ENCODE results near the gene CACNA1F. TPM values are rescaled to one million over a fixed set of nuclear protein-coding genes. Genes with fewer than 3 reads are reported as not detected.

Gene CACNA1F
- total RNA-seq, 4 donors from 2014 or later = 1.7 to 2.8 (median 2.3) TPM

DNA sequence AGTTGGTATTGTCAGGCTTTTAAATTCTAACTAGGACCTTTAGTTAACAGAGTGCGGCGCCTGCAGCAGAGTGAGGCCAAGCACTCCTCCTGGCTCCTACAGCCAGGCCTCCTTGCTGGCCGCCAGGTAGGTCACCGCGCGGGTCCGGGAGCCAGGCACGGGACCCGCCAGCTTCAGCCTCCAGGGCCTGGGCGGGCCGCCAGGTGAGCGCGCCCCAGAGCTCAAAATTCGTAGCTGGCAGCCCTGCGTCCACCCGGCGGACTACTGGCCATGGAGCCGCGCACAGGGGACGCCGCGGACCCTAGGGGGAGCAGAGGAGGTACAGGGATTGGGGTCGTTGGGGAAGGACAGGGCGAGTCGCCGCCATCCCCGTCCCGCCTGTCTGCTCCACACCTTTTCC, 70.5 kb downstream of the CACNA1F start, which contains the start of gene MAGIX:
Gene MAGIX (plus strand): TSS at position 139 of the 400 bp plus-strand sequence. CDS start 132 bp downstream, at position 271.
- TF ChIP-seq POLR2A (IDR thresholded peaks at IDR 0.05) = no peak
- TF ChIP-seq, protein P1, sequence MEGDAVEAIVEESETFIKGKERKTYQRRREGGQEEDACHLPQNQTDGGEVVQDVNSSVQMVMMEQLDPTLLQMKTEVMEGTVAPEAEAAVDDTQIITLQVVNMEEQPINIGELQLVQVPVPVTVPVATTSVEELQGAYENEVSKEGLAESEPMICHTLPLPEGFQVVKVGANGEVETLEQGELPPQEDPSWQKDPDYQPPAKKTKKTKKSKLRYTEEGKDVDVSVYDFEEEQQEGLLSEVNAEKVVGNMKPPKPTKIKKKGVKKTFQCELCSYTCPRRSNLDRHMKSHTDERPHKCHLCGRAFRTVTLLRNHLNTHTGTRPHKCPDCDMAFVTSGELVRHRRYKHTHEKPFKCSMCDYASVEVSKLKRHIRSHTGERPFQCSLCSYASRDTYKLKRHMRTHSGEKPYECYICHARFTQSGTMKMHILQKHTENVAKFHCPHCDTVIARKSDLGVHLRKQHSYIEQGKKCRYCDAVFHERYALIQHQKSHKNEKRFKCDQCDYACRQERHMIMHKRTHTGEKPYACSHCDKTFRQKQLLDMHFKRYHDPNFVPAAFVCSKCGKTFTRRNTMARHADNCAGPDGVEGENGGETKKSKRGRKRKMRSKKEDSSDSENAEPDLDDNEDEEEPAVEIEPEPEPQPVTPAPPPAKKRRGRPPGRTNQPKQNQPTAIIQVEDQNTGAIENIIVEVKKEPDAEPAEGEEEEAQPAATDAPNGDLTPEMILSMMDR (IDR thresholded peaks at IDR 0.05) = no peak
- DNase-seq = no peak
- Histone ChIP-seq H3K27me3 (no peaks in the 10 kb centered on the region), H3K9me3 (no peaks in the 10 kb centered on the region), H3K36me3 (no peaks in the 10 kb centered on the region), H3K27ac (peak within 1 kb of the TSS; percentile 79 to 98 (median 92)), H3K4me1 (peaks cover 0 to 14% (median 0%) of the 10 kb centered on the region in 4 donors), H3K4me3 (peak within 1 kb of the TSS; percentile 33 to 57 (median 42))

DNA sequence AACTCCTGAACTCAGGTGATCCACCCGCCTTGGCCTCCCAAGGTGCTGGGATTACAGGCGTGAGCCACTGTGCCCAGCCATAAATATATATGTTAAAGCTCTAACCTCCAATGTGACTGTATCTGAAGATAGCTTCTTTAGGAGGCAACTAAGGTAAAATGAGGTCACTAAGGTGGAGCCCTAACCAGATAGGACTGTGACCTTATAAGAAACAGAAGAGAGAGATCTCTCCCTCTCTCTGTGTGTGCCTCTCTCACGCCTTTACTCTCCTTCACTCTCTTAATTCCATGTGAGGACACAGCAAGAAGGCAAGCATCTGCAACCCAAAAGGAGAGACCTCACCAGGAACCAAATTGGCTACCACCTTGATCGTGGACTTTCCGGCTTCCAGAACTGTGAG, 71.5 kb downstream of the CACNA1F start:
- no peak for TF ChIP-seq POLR2A (IDR thresholded peaks at IDR 0.05)
- TF ChIP-seq, protein P1 (IDR thresholded peaks at IDR 0.05) = no peak
- no peaks in the 10 kb centered on the region for H3K36me3 ChIP-seq
- H3K27me3 ChIP-seq = no peaks in the 10 kb centered on the region
- peaks cover 0 to 14% (median 0%) of the 10 kb centered on the region in 4 donors for H3K4me1 ChIP-seq
- no peak overlapping the region for H3K4me3 ChIP-seq
- DNase-seq = no peak
- H3K9me3 ChIP-seq = no peaks in the 10 kb centered on the region
- H3K27ac ChIP-seq = no peak overlapping the region

DNA sequence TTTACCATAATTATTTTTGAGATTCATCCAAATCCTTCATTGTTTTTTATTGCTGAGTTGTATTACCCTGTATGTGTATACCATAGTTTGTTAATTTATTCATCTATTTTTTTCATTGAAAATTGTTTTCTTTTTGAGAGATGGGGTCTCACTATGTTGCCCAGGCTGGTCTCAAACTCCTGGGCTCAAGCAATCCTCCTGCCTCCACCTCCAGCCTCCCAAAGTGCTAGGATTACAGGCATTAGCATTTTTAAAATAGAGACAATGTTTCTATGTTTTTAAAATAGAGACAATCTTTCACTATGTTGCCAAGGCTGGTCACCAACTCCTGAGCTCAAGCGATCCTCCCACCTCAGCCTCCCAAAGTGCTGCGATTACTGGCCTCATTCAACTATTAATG, 72.2 kb downstream of the CACNA1F start:
- TF ChIP-seq, protein P1 (IDR thresholded peaks at IDR 0.05) = no peak
- Histone ChIP-seq H3K36me3 (no peaks in the 10 kb centered on the region), H3K4me3 (no peak overlapping the region), H3K27ac (no peak overlapping the region), H3K4me1 (peaks cover 0 to 12% (median 0%) of the 10 kb centered on the region in 4 donors), H3K9me3 (no peaks in the 10 kb centered on the region), H3K27me3 (no peaks in the 10 kb centered on the region)
- no peak for DNase-seq

DNA sequence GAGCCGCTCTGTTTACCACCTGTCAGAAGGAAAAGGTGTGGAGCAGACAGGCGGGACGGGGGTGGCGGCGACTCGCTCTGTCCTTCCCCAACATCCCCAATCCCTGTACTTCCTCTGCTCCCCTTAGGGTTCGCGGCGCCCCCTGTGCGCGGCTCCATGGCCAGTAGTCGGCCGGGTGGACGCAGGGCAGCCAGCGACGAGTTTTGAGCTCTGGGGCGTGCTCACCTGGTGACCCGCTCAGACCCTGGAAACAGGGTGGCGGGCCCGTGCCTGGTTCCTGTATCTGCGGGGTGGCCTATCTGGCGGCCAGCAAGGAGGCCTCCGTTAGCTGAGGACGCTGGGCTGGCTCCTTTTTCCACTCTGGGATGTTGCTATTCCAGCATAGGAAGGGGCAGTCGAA, 75.9 kb downstream of the CACNA1F start:
- Histone ChIP-seq H3K9me3 (no peaks in the 10 kb centered on the region), H3K27me3 (no peaks in the 10 kb centered on the region), H3K4me1 (no peaks in the 10 kb centered on the region), H3K27ac (no peak overlapping the region), H3K36me3 (no peaks in the 10 kb centered on the region), H3K4me3 (no peak overlapping the region)
- TF ChIP-seq, protein P1 (IDR thresholded peaks at IDR 0.05) = no peak
- TF ChIP-seq POLR2A (IDR thresholded peaks at IDR 0.05) = no peak
- DNase-seq = no peak

DNA sequence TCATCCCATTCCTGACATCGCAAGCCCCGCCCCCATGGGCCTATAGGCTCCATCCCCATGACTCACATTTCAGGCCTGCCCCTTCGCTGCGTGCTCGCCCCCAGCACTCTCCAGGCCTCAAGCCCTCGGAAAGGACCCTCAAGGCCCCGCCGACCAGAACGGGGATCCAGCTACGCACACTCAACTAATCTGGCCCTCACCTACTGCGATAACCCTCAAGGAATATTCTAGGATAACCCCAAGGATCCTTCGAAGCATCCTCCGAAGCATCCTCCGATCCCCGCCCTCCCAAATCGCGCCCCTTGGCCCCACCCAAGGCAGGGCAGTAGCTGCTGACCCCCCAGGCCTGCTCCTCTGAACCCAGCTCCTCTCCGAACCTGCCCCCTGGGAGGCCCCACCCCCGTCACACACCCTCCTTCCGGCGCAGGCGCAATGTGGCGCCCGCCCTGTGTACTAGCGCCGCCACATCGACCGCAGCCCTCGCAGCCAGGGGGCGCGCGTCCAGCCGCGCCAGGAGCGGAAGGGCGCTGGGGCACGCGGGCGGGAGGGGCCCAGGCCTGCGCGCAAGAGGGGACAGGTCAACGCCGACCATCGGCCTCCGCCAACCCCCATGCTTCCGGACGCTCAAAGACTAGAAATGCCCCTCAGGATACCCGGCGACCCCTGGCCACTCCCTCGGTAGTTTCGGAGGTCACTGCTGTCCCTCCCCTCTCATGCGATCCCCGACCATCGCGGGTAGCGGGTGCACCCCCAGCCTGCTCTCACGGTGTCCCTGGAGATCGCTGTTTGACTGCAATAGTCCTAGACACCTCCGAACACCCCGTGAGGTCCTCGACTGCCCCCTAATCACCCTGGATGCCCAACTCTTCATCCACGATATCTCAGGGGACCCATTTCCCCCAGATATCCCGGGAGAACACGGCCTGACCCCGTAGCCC, 77.0 kb downstream of the CACNA1F start:
- TF ChIP-seq POLR2A (IDR thresholded peaks at IDR 0.05) = peak; percentile 16 to 46
- TF ChIP-seq, protein P1 (IDR thresholded peaks at IDR 0.05) = peak; percentile 48 to 91 (median 78)
- Histone ChIP-seq H3K4me3 (peak overlapping the region; percentile 41 to 61 (median 53)), H3K36me3 (no peaks in the 10 kb centered on the region), H3K4me1 (no peaks in the 10 kb centered on the region), H3K9me3 (no peaks in the 10 kb centered on the region), H3K27ac (peak overlapping the region; percentile 82 to 98 (median 96)), H3K27me3 (no peaks in the 10 kb centered on the region)
- peak; percentile 85 to 94 (median 89) for DNase-seq
